Stomach (tissue), 9 donors: ENCODE data around the gene COL1A2. TPM values are rescaled to one million over a fixed set of nuclear protein-coding genes. Genes with fewer than 3 reads are reported as not detected.
A peak's percentile ranks its signal among the peaks of the same experiment; 100 is the strongest.

Source experiments
- DNase-seq, 2 donors: peaks; one replicate each; pipeline versions ENCODE4 v3.0.0 to v3.0.0-alpha.2; 2013 to 2019
- H3K27ac ChIP-seq, 5 donors: fragments of 200-600 bp in 4 of 5; sonication (generic) in 4 of 5; one replicate each; pipeline ENCODE4 v1.5.1; 2013 to 2019; ENCODE audit warnings: mild to moderate bottlenecking in 1 of 5, moderate library complexity in 1 of 5
- H3K27me3 ChIP-seq, 3 donors: fragments of 200-600 bp; sonication (generic); one replicate each; pipeline ENCODE4 v1.5.1; 2017 to 2019; ENCODE audit warnings: mixed run types in 1 of 3
- H3K36me3 ChIP-seq, 4 donors: fragments of 200-600 bp; sonication (generic); 1 replicate in 3 of 4; 2 replicates in 1 of 4; pipeline ENCODE4 v1.5.1; 2016 to 2019
- H3K4me1 ChIP-seq, 4 donors: fragments of 200-600 bp; sonication (generic); one replicate each; pipeline ENCODE4 v1.5.1; 2016 to 2019
- H3K4me3 ChIP-seq, 4 donors: fragments of 200-600 bp; sonication (generic) in 3 of 4; one replicate each; pipeline ENCODE4 v1.5.1; 2016 to 2019; ENCODE audit warnings: mild to moderate bottlenecking in 1 of 4
- H3K9me3 ChIP-seq, 4 donors: fragments of 200-600 bp; sonication (generic); one replicate each; pipeline ENCODE4 v1.5.1; 2016 to 2019
- CTCF ChIP-seq, 7 experiments: fragments of 450-650 bp in 4 of 7; fragments of 200-600 bp in 3 of 7; sonication (generic) in 3 of 7; IDR thresholded peaks; one replicate each; pipeline ENCODE4 v1.5.1; 2016 to 2019; ENCODE audit warnings: antibody characterized with exemption in 7 of 7, control low read depth in 2 of 7, mild to moderate bottlenecking in 1 of 7
- EP300 ChIP-seq: sonication (generic); formaldehyde crosslinking; IDR thresholded peaks from one replicate; pipeline ENCODE4 v1.6.1; 2017; ENCODE audit warnings: antibody characterized with exemption
- POLR2A ChIP-seq, 4 donors: fragments of 450-650 bp; IDR thresholded peaks; one replicate each; pipeline ENCODE4 v1.6.1; 2016; ENCODE audit warnings: antibody characterized with exemption in 4 of 4, control low read depth in 2 of 4, mild to moderate bottlenecking in 1 of 4, moderate library complexity in 1 of 4
- POLR2AphosphoS5 ChIP-seq, 3 donors: sonication (generic); formaldehyde crosslinking; IDR thresholded peaks; one replicate each; pipeline ENCODE4 v1.6.1; 2016; ENCODE audit warnings: antibody characterized with exemption in 3 of 3
- WGBS, 5 donors: extraction: QIAGEN DNeasy Blood & Tissue Kit in 3 of 5; methylation state at CpG; one replicate each; pipeline versions ENCODE4 v1.1.5 to v1.1.7; 2013 to 2018; 5-methylcytosine and 5-hydroxymethylcytosine counted together
- intact Hi-C: fragments of 100-400 bp; cut with DNase I; formaldehyde crosslinking; loops from one replicate; pipeline ENCODE4 v1.15.1; 2023; ENCODE audit warnings: low total_unique reads
- polyA plus RNA-seq, 3 donors: library from polyadenylated mRNA; stranded (reverse); fragments of 200-250 nt; gene quantifications; one replicate each; pipeline ENCODE4 v1.2.3, GENCODE V29; 2013
- total RNA-seq, 5 donors: library from RNA; depleted of rRNA; stranded (reverse); fragments of >200 nt; gene quantifications; one replicate each; pipeline versions ENCODE4 v1.1.0 to v1.2.3, GENCODE V29; 2014 to 2016
- donor health status: healthy with polysubstance abuse.
- donor health status: Bipolar disorder and iron deficiency.
- donor health status: healthy.

The COL1A2 gene
- total and polyA plus RNA-seq, 8 donors = 30.9 to 3,975 (median 82.5) TPM

- no peak overlapping the region for H3K4me3 ChIP-seq
- TF ChIP-seq POLR2AphosphoS5 (IDR thresholded peaks at IDR 0.05) = peak in 2 of 3 donors; percentile 36 to 52
- no peak for TF ChIP-seq POLR2A (IDR thresholded peaks at IDR 0.05)
- no peaks in the 10 kb centered on the region for H3K27me3 ChIP-seq
- no peaks in the 10 kb centered on the region for H3K9me3 ChIP-seq
- peak in 1 of 2 donors; percentile 68 for DNase-seq
- peaks cover 0 to 23% (median 11%) of the 10 kb centered on the region in 4 donors for H3K4me1 ChIP-seq
- no peaks in the 10 kb centered on the region for H3K36me3 ChIP-seq
- 11 to 33% (median 21%) methylated on average over 3 of the region's 3 CpGs for WGBS, 5 donors
- intact Hi-C loops = no loop called here
- peak overlapping the region in 1 of 5 donors; percentile 36 for H3K27ac ChIP-seq
These were observed 57.5 kb downstream of the COL1A2 start for GRCh38 chr7:94452239-94452638.

- H3K4me3 ChIP-seq = no peak overlapping the region
- TF ChIP-seq CTCF (IDR thresholded peaks at IDR 0.05) (no peak), POLR2A (IDR thresholded peaks at IDR 0.05) (no peak), EP300 (no peak), POLR2AphosphoS5 (IDR thresholded peaks at IDR 0.05) (no peak)
These were observed 59.2 kb downstream of the COL1A2 start for GRCh38 chr7:94453898-94454297.

GRCh38 chr7:94458041-94458440 lies 63.3 kb downstream of the COL1A2 start:
- no peaks in the 10 kb centered on the region for H3K27me3 ChIP-seq
- no peak overlapping the region for H3K4me3 ChIP-seq
- WGBS, 5 donors = 91 to 98% (median 93%) methylated on average over 4 of the region's 4 CpGs
- H3K9me3 ChIP-seq = no peaks in the 10 kb centered on the region
- DNase-seq = no peak
- TF ChIP-seq POLR2AphosphoS5 (IDR thresholded peaks at IDR 0.05) = no peak
- no peak for TF ChIP-seq EP300
- TF ChIP-seq CTCF (IDR thresholded peaks at IDR 0.05) = no peak
- no peak for TF ChIP-seq POLR2A (IDR thresholded peaks at IDR 0.05)
- intact Hi-C loops = no loop called here
- no peaks in the 10 kb centered on the region for H3K4me1 ChIP-seq
- no peaks in the 10 kb centered on the region for H3K36me3 ChIP-seq
- no peak overlapping the region for H3K27ac ChIP-seq

More at GRCh38 chr7:94453898-94454297, 59.2 kb downstream of the COL1A2 start:
- Histone ChIP-seq H3K4me1 (peaks cover 0 to 23% (median 11%) of the 10 kb centered on the region in 4 donors), H3K27ac (no peak overlapping the region), H3K9me3 (no peaks in the 10 kb centered on the region), H3K36me3 (no peaks in the 10 kb centered on the region), H3K27me3 (no peaks in the 10 kb centered on the region)
- intact Hi-C loops = no loop called here
- no peak for DNase-seq
- 82 to 93% (median 88%) methylated on average over 2 of the region's 2 CpGs for WGBS, 5 donors

- TF ChIP-seq POLR2AphosphoS5 (IDR thresholded peaks at IDR 0.05) (no peak), EP300 (no peak), CTCF (IDR thresholded peaks at IDR 0.05) (no peak), POLR2A (IDR thresholded peaks at IDR 0.05) (no peak)
- Histone ChIP-seq H3K27ac (no peak overlapping the region), H3K4me3 (no peak overlapping the region), H3K9me3 (peaks cover 0 to 10% (median 2%) of the 10 kb centered on the region in 4 donors), H3K4me1 (no peaks in the 10 kb centered on the region), H3K27me3 (no peaks in the 10 kb centered on the region), H3K36me3 (no peaks in the 10 kb centered on the region)
- 10 to 30% (median 24%) methylated on average over 1 of the region's 1 CpG for WGBS, 5 donors
- intact Hi-C loops = no loop called here
- DNase-seq = no peak
These were observed 71.8 kb downstream of the COL1A2 start for GRCh38 chr7:94466516-94466915.

GRCh38 chr7:94471604-94472003 lies 76.9 kb downstream of the COL1A2 start:
- TF ChIP-seq POLR2A (IDR thresholded peaks at IDR 0.05) = no peak
- TF ChIP-seq EP300 = no peak
- TF ChIP-seq POLR2AphosphoS5 (IDR thresholded peaks at IDR 0.05) = no peak
- no peak for TF ChIP-seq CTCF (IDR thresholded peaks at IDR 0.05)
- no peaks in the 10 kb centered on the region for H3K4me1 ChIP-seq
- H3K27me3 ChIP-seq = no peaks in the 10 kb centered on the region
- 77 to 84% (median 82%) methylated on average over 2 of the region's 2 CpGs for WGBS, 5 donors
- no peak overlapping the region for H3K27ac ChIP-seq
- H3K36me3 ChIP-seq = no peaks in the 10 kb centered on the region
- intact Hi-C loops = no loop called here
- peaks cover 0 to 15% (median 7%) of the 10 kb centered on the region in 4 donors for H3K9me3 ChIP-seq
- no peak for DNase-seq
- no peak overlapping the region for H3K4me3 ChIP-seq
